Right renal cortex interstitium (tissue), 3 donors: ENCODE results near the gene CTNNBIP1. TPM values are rescaled to one million over a fixed set of nuclear protein-coding genes. Genes with fewer than 3 reads are reported as not detected.

ENCODE experiments used
- DNase-seq, 3 donors: peaks; one replicate each; pipeline ENCODE4 v3.0.0-alpha.2; 2013; ENCODE audit warnings: low read depth in 3 of 3, low spot score in 2 of 3
- polyA plus RNA-seq, 3 donors: library from polyadenylated mRNA; unstranded; fragments of 120-200 nt; gene quantifications; one replicate each; pipeline ENCODE4 v1.2.1, GENCODE V29; 2013; ENCODE audit not compliant: insufficient read length in 3 of 3

The CTNNBIP1 gene
- polyA plus RNA-seq, 3 donors: 29.9 to 31.4 (median 30.9) TPM

DNA sequence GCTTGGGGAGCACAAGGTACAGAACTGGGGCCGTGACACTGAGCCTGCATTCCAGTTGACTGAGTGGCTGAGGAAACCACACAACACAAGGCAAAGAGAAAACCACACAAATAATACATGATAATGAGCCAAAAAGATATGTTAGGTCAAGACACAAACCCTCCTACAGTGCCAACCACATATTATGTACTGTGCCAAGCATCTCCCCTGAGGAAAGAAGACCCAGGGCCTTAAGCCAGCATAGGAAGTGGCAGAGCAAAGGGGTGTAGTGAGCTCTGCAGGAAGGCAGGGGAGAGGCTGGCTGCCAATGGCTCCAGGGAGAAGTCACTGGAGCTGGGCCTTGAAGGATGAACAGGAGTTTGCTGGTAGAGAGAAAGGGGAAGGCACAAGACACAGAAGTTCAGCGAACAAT, 28.2 kb downstream of the CTNNBIP1 start:
- no peak for DNase-seq

DNA sequence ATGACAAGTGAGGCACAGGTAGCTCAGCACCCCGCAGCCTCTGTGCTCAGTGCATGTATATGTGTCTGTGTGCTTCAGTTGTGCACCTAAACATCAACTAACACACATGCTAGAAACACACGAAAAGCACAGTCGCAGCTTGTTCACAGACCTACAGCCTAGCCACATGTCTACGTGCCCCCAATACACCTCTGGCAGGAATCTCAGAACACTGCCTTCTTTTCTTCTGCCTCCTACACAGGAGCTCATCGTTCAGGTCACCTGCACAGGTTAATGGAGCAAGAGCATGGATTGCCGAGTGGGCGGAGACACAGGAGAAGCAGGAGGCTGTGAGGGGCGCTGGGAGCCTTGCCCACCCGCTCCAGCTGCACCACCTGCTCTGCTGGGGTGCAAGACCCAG, 31.7 kb downstream of the CTNNBIP1 start:
- no peak for DNase-seq

DNA sequence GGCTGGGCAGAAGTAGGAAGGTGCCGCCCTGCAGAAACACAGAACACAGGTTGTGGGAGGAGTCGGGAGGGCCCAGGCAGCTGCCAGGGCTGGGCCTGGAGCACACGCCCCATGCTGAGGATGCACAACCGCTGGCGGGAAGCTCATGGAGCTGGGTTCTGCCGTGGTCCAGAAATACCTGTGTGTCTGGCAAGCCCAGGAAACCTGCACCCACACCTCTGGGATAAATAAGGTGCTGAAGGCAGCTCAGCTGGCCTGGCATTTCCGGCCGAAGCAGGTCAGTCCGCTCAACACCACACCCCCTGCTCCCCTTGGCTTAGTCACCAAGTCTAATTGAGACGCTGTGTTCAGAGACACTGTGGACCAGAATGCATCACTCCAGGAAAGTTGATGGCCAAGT, 32.1 kb downstream of the CTNNBIP1 start:
- DNase-seq: no peak

DNA sequence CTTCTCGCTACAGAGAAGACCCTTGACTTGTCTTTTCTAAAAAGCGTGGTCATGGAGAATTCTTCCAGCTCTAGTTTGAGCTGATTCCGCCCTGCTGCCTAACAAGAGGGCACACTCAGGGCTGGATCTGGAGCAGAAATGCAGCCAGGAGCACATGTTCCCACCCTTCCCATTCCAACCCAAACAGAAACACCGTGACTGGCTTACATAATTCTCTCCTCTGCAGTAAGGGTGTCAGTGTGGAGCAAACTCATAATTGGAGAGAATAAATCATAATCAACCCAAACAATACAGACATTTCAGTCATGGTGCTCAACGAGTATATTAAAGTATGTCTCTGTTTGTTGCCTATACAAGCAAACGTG, 34.5 kb downstream of the CTNNBIP1 start:
- no peak for DNase-seq

DNA sequence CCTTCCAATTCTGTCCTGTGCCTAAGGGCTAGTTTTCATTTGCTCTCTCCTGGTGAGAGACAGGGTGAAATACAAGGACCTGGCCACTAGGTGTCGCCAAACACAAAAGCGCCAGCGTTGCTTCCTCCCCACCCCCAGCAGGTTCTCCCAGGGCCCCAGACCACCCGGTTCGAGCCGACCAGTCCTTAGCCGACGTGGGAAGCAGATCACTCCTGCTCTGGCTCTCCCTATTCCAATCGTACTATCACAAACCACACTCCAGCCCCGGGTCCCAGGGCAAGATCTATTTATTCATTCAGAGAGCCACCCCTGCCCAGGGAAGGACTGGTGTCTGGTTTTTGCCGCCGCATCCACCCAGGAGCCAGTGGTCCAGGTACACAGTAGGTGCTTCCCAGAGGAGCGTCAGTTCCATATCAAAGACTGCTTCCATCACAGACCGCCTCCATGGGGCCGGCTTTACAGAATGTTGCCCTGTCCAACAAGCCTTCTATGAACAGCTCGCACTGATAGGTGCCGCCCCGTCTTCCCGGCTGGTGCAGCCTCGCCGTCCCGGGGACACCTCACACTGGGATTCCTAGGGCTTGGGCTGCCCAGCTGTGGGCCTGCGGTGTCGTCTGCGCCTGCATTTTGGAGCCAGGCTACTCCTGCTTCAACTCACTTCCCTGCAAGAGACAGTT, 35.0 kb downstream of the CTNNBIP1 start:
- DNase-seq: peak; percentile 62 to 65 (median 63)

DNA sequence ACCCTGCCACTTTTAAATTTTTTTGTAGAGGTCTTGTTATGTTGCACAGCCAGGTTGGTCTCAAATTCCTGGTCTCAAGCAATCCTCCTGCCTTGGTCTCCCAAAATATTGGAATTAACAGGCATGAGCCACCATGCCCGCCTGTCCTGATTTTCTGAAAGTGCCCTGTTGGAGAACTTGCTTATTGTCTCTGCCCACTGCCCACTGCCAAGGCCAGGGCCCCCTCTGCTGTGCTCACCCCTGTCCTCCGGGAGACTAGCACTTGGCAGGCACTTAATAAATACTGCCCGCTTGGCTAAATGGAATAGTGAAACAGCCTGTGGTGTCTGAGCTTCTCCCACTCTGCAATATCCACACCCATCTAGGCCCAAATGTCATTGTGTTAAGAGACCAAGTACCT, 35.7 kb downstream of the CTNNBIP1 start:
- DNase-seq: no peak

DNA sequence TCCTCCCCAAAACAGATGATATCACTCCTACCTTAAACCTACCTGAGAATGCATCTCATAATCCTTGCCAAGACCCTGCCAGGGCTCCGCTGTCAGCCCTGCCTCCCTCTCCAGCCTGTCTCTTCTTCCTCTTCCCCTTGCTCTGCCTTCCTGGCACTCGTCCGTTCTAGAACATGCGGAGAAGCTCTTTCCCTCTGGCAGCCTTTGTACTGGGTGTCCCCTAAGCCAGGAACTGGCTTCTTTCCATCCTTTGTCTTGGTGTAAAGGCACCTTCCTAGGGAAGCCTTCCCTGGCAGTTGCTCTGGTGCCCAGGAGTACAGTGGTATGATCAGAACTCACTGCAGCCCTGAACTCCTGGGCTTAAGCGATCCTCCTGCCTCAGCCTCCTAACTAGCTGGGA, 36.1 kb downstream of the CTNNBIP1 start:
- DNase-seq: no peak

DNA sequence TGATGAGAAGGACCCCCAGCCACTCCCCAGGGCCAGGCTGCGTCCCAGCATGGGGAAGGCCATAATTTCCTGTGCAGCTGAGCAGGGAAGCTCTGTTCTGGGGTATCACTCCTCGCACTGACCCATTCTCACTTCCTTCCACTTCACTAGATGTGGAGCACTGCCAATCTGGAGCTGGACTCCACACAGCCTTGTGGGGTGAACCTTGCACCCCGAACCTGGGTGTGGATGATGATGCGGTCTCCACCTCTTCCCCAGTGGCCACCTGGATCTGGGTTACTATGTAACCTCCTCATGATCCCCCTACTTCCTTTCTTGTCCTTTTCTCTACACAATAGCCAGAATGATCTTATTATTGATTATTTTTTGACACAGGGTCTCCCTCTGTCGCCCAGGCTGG, 36.7 kb downstream of the CTNNBIP1 start:
- DNase-seq: no peak

DNA sequence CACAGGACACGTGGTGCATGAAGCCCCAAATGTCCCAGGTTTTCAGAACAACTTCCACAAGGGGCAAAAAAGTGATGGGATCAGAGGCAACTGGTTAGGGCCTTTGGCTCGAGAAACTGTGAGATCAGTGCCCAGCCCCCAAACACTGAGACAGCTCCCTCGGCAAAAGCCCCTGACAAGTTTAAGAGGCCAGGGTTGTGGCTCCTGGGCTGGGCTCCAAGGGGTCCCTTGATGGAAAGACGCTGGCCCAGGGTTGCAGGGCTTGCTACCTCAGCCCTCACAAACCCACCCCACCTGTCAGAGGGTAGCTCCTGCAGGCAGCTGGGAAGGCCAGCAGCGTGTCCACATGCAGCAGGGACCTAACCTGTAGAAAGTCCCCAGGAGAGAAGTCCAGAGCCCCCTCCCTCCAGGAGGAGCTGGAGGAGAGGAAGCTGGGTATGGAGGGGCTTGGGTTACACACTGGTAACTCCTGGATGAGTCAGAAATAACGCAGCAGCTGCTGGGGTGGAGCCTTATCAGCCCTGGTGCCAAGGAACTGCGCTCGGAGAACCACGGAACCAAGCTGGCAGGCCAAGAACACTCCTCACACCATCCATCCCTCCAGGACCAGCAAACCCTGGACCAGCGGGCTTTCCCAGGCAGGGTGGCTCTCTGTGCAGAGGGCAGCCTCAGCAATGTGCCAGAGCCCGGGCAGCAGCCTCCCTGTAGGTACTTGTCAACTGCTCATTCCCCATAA, 37.5 kb downstream of the CTNNBIP1 start:
- no peak for DNase-seq

DNA sequence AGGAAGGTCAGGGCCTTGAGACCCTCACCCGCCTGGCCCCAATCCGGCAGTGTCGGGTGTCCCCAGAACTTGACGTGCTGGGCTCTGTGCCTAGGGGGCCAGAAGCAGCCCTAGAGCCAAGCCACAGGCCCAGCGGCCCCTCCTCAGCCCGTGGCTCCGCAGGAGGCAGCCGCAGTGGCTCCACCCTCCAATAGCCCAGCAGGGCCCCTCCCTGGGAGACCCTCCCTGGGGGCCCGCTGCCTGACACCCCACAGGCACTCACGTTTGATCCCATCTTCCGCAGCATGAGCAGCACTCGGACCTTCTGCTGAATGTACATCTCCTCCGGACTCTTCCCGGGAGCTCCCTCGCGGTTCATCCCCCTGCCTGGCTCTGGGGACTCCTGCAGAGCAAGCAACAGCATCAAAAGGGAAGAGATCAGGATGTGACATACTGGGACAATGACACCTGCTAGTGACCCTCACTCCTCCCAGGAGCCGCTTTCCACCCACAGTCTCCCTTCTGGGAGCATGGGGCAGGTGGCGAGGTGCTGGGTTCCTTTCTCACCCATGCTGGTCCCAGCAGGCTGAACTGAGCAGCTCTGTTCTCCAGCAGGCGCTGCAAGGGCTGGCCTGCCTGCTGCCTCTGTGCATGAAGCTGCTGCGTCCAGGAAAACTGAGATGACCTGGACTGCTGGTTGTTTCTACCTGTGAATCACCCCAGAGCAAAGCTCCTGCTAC, 38.2 kb downstream of the CTNNBIP1 start:
- DNase-seq: no peak

DNA sequence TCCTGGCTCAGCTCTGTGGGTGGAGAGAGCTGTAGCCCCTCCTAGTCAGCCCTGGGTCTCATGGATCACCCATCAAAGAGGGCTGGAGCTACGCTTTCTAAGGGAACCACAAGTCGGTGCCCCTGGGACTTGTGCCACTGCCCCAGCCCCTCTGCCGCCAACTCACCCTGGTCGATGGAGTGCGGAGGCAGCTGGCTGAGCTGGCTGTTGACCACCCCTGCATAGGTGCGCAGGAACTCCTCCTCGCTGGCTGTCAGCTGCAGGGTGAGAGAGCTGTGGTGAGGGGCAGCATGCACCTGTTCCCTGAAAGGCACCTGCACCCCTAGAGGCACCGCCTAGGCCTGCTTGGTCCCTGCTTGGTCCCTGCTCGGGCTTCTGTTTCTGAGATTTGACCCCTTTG, 39.0 kb downstream of the CTNNBIP1 start:
- DNase-seq: no peak

DNA sequence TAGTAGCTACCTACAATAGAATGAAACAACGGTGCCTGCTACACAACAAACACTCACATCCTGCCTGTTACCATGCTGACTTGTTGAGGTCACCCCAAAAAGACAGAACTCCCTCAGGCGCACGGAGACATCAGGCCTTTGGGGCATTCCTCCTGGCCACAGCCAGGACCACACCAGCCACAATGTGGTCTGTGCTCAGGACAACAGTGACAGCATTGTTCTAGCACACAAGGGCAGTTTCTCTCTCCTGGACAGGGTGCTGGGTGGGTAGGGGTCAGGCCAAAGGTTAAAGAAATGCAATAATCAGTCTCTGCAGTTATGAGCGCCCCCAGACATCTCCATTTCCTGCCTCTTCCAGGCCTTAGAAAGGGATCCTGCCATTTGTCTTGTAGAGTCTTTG, 39.5 kb downstream of the CTNNBIP1 start:
- DNase-seq: no peak

DNA sequence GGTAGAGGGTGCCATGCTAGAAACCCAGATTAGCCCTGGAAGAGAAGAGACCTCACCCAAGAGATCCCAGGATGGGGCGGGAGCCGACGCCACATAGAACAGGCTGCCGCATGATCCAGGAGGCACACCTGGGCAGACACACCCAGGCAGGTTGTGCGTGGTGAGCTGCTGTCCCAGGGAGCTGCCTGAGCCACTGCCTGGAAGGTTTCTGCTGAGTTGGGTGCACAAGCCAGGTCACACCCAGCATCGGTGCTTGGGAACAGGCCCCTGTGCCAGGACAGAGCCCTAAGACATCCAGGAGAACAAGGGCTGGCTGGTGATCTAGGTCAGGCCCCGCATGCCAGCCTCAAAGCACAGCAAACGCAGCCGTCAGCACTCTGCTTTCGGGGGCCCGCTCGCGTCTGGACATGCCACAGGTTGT, 40.2 kb downstream of the CTNNBIP1 start:
- no peak for DNase-seq

DNA sequence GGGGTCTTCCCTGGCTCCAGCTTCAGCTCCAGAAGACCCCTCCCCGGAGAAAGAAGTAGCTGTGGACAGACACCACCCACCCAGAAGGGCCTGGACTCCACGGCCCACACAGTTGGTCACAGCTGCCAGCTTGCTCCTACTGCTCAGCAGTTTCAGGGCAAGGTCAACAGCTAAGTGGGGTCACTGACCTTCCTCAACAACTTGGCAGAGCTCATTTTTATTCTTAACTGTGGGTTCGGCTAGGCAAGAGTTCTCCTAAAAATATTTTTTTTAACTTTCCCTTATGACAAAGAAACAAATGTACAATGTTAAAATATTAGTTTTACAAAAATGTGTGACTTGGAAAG, 41.9 kb downstream of the CTNNBIP1 start:
- DNase-seq: no peak

DNA sequence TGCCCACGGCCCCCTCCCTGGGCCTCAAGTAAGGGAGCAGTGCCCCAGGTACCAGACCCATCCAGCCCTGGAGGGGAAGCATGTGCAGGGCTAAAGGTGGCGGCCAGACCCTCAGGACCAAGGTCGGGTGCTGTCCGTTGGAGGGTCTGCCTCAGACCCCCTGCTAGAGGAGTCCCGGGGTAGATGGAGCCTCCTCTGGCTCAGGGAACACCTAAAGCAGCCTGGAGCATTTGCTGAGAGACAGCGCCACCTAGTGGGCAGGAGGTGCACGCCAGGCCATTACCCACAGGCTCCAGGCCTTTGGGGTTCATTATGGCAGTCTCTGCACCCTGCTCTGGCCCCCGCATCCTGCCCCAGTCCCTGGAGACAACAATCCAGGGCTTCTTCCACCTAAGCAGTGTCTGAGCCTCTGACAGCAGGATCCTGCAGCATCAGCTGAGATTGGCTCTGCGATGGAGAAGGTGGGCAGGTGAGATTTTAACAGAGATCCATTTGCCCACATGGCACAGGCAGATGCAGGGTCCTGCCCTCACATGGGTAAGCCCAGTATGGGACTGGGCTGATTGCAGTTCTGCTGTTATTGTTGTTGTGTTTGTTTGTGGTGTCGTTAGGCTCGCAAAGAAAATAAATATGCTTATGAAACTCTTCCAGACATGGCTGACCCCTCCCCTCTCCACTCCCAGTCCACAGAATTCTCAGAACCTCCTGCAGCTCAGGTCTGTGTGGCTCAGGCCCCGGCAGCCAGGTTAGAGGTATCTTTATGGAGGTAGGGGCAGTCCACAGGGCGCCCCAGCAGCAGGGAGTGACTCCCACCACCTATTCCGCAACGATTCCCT, 42.4 kb downstream of the CTNNBIP1 start:
- peak; percentile 48 to 66 (median 54) for DNase-seq

DNA sequence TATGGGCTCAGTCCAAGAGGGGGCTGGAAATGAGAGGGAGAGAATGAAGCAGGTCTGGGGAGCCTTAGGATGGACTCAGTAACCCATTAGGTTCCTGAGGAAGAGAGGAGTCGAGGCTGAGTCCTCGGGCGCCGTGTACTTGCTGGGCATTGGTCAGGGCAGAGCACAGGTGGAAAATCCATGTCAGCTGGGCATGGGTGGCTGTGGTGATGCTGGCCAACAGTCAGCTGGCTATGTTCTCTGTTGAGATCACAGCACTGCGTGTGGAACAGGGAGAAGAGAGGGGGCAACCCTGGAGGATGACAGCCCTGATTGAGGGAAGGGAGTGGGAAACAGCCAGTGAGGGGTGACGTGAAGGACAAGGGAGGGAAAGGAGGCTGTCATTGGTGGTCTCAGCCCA, 43.2 kb downstream of the CTNNBIP1 start:
- DNase-seq: no peak

DNA sequence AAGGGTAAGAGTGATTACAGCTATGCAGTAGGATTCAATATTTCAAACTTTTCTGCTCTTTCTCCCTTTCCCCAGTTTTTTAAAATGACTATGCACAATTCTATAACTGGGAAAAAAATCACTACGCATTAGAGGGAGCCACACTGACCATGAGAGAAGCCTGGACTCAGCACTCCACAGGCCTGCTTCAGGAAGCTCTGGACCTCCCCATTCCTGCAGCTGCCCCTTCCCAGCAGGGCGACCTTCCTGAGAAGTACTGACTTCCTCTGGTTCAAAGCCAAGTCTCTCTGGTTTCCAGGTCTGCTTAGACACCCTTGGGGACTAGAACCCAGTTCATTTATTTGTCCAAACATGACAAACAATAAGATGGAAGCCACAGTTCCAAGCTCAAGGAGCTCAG, 44.3 kb downstream of the CTNNBIP1 start:
- no peak for DNase-seq

DNA sequence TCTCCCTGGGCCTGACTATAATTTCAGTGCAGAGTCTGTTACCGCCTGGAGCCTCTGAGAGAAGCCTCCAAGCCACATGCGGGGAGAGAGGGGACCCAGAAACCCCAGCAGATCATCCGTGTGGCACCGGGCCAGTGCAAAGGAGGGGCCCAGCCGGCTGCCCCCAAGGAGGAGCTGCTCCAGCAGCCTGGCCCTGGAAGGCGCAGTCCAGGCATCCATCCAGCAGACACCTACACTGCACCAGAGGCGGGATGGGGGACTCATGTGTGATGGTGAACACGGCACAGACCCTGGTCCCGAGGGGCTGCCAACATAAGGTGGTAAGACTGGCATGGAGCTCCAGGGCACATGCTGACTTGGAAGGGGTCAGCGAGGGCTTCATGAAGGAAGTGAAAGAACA, 46.7 kb downstream of the CTNNBIP1 start:
- DNase-seq: no peak

DNA sequence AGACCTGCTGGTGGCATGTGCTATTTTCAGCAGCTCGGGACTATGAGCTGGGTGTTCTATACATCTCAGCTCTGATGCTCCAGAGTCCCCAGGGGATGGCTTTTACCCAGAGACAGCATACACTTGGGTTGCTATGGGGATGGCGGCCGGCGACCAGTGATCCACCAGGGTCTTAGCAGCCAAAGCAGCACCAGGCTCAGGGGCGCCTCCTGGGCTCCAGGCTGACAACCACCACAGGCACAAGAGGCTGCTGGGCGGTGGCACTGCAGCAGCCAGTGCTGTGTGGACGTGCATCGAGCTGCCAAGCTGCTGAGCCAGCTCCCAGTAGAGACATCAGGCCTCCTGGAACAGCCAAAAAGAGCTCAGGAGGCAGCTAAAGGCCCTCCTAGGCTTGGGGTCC, 48.7 kb downstream of the CTNNBIP1 start:
- no peak for DNase-seq

DNA sequence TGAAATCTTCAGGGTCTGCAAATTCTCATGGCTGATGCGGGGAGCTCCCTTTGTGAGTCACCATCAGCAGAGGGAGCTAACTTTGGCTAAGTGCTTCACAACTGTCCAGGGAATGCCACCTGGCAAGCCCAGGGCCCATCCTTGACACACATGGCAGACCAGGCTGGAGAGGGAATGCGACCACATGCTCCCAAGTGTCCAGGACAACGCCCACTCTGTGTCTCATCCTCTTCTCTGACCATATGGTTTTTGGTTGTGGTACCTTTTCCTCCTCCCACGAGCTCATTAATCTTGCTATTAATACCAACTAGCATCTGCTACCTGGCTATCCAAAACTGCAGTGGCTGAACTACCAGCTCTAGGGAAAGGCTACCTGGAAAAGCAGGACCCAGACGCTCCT, 49.2 kb downstream of the CTNNBIP1 start:
- DNase-seq: no peak
